Stimulated activated CD8-positive, alpha-beta memory T cell treated with anti-CD3 and anti-CD28 coated beads, Interleukin-15, amount 100 ng/mL, for 24 hours (primary cell): ENCODE results near the gene TMEM258.

Source experiments
- DNase-seq: peaks from one replicate; pipeline ENCODE4 v3.0.0-alpha.2; 2020; ENCODE audit warnings: low read depth

Gene TMEM258

DNA sequence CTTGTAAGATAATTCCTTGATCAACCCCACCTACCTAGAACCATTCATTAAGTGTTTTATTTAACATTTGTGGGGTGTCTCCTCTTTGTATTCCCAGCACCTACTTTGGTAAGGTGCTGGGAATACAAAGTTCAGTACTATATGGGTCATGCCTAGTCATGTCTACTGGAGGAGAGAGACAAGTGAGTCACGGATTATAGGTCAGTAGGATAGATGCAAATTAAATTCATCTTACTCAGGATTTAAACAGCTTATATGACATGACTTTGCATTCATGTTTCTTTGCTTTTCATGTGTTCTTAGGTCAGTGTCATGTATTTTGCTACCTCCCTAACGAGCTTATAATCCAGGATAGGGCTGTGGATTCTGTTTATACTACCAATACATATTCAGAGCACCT, 27.8 kb upstream of the TMEM258 start:
- DNase-seq: no peak

DNA sequence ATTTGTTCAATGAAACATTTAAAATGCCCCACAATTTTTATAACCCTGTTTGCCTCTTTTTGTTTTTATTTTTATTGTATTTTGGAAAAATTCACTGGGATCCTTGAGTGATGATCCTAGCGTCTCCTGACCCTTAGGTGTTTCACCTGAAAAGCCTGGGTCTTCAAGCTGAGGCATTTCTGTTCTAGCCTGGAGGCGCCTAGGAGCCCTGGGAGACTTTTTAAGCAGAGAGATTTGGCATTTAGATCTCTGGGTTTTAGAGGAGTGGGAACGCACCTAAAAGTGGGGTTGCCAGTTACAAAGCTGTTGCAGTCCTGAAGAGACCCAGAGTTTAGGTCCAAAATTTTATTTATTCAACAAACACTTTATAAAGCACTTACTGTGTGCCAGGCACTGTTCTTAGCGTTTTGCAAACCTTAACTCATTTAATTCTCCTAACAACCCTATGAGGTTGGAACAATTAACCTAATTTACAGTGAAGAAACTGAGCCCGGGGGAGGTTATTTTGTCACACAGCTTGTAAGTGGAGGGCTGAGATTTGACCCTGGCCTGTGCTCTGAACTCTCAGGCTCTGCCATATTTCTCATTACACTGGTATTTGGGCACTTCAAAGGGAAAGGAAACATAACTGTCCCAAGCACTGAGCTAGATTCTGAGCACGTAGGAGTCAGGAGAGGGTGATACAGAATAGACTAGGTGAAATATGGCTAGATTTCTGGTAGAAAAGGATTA, 25.2 kb upstream of the TMEM258 start:
- no peak for DNase-seq

DNA sequence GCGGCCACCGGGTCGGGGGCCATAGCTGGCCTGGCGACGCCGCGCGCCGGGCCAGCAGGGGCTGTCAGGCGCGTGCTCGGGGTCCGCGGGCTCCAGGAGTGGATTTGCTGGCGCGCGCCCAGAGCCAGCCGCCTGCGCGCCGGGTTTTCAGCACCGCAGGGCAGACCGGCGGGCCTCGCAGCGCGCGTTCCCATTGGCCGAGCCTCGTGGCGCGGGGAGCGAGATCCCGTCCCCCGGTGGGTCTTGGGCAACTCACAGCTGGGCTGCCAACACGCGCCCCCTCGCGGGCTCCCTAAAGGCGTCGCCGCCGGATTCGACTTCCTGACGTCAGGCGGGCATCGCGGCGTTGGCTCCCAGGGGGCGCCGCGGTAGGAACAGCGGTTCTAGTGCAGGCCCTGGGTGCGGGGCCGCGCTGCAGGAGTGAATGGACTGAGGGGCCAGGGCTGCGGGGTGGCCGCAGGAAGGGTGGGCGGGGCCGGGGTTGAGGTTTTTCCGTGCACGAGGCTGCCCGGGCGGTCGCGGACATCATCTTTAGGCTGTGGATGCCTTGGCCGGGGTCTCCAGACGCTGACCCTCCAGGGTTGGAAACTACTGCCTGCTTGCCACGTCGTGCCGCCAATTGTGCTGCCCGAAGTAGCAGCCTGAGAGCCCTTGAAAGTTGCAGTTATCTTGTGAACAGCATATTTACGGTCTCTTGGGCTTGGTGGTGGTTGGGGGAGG, 24.5 kb upstream of the TMEM258 start, which contains the start of gene FADS1:
TSS of gene FADS1 (minus strand) at position 268 of the 720 bp plus-strand sequence. CDS start at position 194, 74 bp downstream.
- no peak for DNase-seq

DNA sequence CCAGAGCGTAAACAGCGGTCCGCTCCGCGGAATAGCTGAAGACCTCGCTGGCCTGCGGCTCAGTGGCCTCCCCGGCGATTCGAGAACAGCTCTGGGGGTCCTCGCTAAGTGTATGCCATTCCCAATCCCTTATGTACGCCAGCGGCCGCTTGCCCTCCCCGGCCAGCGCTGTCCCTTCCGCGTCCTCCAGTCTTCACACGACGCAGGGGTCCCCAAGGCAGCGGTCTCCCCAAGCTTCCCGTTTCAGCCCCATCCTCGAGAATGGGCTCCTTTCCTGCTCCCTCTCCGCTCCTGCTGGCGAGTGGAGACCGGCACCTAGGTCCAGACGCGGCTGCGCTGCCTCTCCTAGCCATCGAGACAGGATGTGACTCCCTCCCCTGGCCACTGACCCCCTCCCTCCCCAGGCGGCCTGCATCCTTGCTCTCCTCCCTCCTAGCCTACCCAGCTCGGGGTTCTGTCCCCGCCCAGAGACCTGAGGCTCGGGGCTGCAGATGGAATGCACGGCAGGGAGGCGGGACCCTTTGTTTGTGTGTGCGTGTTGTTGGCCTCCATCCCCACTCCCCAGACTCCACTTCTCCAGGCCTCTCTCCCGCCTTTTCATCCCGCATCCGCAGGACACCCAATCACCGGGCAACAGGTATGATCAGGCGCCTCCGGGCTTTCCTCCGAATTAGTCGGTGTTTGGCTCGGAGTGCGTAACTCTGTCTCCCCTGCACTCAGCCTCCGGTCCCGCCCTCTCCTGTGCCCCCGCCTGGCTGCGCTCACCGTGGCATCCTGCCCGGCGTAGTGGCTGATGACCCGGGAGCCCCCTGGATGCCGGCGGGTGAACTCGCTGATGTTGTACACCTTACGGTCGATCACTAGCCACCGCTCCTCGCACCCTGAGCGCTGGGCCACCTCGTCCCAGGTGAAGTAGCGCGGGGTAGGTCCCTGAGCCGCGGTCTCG, 23.7 kb upstream of the TMEM258 start:
- no peak for DNase-seq

DNA sequence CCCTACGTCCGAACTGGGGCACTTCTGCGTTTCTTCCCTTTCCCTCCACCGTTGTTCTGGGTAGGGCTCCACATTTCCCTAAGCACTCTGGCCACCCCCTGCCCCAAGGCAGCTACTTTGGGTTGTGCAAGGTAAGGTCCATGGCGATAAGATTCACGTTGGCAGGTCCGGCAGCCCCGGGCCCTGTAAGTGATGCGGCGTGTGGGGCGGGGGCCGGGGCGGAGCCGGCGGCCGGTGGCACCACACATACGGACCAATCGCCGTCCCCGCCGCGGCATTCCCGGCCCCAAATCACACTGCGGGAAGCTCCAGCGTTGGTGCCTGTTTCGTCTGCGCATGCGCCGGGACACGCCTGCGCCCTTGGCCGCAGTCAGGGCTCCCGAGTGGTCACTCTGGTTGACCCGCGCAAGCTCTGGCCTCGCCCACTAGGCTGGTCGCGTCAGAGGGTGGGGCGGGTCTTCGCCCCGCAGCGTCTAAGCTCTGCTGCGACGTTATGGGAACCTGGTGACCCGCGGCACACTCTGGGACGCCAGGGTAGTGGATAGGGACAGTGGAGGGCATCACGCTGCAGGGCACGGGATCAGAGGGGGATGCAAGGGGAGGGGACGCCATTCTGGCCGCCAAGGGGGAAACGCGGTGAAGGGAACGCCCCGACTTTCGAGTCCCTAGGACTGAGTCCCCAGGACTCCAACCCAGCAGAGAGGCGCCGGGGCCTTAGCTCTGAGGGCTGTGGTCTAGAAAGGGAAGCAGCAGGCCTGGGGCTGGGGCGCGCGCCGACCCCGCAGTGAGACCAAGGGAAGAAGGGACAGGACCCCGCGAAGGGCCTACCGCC, 22.8 kb upstream of the TMEM258 start:
- no peak for DNase-seq

DNA sequence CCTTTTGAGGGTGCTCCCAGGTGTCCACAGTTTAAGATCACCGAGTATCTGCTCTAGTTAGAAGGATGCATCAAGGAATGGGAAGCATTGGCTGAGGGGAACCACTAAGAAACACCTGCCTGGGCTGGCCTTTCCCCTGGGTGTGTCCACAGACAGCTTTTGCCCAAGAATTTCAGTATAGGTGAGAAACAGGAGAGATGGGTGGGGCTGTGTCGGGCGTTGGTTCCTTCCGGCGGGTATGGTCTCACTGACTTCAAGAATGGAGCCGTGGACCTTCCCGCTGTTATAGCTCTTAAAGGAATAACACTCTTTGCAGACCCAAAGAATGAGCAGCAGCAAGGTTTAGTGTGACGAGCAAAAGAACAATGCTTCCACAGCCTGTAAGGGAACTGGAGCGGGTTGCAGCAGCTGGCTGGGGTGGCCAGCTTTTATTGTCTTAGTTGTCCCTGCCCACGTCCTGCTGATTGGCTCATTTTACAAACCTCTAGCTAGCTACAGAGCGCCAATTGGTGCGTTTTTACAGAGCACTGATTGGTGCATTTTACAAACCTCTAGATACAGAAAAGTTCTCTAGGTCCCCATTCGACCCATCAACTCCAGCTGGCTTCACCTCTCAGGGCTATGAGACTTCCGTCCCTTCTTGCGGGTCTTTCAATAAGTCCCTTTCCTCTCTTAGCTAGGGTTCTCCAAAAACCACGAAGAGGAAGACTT, 22.0 kb upstream of the TMEM258 start:
- no peak for DNase-seq

DNA sequence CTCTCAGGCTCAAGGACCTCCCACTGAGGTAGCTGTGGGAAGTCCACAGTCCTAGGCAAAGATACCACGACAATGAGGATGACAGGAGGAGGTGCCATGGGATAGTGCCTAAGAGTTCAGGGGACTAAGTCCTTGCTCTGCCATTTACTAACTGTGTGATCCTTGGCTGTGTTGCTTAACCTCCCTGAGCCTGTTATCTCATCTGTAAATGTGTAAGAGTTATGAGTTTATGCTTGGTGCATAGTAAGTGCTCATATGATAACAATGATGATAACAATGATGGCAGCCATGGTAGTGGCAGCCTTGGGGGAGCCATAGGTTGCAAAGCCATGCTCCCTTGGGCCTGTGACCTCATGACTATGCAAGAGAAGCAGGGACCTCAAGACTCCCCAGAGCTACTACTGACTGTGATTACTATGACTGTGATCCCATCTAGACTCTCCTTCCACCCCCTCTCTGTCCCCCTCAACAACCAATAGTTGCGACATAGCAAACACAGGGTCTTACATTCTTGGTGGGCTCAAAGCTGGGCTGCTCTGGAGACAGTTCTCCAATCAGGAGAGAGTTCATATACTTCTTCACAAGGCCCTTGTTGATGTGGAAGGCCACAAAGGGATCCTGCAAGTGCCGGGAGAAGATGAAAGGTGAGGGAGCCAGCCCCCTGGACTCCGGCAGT, 20.5 kb upstream of the TMEM258 start:
- DNase-seq: no peak

DNA sequence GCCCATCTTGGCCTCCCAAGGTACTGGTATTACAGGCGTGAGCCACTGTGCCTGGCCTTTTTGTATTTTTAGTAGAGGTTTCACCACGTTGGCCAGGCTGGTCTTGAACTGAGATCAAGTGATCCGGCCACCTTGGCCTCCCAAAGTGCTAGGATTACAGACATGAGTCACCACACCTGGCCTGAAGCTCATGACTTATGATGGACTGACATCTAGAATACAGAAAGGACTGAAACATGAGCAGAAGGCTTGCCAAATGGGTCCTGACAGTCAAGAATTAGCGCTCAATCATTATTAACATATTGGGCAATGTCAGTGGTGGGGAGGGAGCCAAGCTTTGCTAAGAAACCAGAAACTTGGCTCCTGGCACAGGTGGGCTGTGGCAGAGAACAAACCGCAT, 19.4 kb upstream of the TMEM258 start:
- no peak for DNase-seq

DNA sequence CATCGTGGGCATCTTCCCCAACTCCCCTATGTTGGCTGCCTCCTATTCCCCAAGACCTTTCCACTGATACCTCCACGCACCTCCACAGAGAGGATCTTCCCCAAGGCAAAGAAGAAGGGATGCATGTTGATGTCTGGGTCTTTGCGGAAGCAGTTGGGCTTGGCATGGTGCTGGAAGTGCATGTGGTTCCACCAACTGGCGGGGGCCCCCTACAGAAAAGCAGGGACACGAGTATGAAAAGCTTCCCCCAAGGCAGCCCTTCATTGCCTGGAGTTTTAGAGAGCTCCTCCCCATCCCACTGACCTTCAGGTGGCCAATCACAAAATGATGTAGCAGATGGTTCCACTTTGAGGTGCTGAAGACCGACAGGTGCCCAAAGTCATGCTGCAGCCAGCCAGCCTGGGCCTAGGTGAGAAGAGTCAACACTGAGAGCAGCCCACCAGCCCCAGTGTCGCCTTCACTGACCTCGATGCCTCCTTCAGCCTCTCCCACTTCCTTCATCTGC, 18.3 kb upstream of the TMEM258 start:
- no peak for DNase-seq

DNA sequence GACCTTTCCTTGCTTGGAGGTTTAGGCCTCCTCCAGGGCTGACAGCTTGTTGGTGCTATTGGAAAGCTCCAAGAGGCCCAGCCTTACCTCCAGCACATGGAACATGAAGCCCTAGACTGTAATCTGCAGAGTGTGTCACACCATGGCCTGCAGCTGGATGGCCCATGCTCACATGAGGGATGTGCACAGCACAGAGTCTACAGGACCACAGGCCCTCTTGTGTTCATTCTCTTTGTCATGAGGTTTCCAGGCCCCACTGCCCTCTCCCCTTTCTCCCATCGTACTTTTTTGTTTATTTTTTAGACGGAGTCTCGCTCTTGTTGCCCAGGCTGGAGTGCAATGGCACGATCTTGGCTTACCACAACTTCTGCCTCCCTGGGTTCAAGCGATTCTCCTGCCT, 14.4 kb upstream of the TMEM258 start:
- no peak for DNase-seq

DNA sequence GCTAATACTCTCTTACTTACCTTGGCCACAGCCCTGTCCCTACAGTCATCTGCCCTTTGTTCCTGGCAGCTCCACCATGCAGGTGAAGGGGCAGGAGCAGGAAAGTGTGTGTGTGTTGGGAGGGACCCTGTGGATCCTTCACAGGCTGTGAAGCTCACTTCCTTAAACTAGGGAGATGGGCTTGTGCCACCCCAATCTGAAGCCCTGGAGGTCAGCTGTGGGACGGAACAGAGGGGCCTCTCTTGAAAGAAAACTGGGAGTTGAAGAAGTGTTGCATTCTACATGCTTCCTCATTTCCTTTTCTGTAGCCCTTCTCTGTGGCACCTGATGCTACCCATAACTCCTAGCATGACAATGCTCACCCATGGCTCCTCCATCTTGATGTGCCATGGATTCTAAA, 12.7 kb upstream of the TMEM258 start:
- no peak for DNase-seq

DNA sequence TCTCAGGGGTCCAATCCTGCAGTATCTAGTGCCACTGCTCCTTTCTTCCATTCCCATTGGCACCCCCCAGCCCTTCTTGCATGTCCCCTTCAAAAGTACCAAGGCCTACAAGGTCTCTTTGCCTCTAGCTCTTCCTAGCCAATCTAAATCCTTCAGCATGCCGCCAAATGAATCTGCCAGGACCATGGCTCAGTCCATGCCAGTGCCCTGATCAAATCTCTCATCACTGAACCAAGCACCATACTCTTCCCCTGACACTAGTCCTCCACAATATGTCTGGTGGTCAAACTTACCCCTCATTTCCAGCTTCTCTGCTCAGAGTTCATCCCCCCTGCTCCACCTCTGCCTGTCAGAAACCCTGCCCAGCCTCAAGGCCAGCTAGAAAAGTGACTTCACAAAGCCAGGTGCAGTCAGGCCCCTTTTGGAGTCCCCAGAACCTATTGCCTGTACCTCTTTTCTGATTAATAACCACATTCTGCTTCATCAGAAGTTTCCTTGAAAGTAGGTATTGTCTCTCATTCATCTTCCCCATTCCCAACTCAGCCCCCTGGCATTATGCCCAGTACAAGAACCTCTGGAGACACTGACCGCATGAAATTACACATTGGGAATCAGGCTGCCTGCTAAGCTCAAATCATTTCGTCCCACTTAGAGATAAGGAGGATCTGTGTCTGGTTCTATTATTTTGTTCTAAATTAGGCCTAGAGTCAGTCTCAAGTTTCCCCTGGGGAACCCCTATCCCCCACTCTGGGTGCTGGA, 11.7 kb upstream of the TMEM258 start:
- DNase-seq: no peak

DNA sequence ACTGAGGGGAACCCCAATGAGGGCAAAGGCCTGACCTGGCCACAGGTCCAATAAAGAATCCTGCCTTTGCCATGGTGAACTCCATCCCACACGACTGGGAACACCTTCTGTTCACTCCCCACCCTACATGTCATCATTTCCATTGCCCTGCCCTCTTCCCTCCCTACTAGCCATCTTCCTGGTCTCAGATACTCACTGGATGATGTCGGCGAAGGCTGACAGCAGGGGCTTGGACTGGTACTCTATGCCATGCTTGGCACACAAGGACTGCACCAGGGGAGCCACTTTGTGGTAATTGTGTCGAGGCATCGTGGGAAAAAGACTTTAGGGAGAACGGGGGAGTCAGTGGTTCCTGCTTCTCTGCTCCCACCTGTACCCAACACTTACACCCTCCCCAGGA, 10.2 kb upstream of the TMEM258 start:
- DNase-seq: no peak

DNA sequence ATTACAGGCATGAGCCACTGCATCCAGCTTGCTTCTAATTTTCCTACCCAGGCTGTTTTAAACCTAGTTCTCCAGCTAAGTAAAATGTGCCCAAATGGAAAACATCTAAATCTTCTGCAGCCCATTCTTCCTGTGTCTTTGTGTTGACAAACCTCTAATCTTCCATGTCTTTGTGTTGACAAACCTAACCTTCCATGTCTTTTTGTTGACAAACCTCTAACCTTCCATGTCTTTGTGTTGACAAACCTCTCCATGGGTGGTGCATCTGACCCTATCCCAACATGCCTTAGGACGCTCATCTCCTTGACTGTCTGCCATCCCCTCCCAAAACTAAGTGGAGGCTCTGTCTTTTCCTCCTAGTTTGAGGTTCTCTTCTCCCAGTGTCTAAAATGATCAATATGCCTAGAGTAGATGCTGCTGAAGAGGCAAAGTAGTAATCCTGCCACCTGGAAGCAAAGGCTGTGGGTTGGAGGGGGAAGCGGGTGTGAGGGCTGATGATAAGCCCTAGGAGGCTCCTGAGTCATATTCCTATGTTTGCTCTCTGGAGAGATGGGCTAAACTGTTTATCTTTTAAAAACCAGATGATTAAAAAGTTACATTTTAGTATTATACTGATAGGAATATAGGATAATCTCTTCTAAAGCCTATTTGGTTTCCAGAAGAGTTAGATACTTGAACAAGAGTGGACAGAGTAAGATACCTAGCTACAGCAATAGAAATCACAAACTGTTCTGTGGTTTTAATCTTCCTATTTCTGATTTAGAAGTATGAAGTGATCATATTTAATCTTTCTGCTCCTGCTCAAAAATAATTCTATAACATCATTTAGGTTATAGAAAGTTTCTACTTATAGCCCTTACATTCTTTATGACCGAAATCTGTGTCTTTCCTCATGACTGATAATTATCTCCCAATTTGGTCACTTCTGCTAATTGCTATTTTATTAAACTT, 8.2 kb upstream of the TMEM258 start:
- DNase-seq: no peak

DNA sequence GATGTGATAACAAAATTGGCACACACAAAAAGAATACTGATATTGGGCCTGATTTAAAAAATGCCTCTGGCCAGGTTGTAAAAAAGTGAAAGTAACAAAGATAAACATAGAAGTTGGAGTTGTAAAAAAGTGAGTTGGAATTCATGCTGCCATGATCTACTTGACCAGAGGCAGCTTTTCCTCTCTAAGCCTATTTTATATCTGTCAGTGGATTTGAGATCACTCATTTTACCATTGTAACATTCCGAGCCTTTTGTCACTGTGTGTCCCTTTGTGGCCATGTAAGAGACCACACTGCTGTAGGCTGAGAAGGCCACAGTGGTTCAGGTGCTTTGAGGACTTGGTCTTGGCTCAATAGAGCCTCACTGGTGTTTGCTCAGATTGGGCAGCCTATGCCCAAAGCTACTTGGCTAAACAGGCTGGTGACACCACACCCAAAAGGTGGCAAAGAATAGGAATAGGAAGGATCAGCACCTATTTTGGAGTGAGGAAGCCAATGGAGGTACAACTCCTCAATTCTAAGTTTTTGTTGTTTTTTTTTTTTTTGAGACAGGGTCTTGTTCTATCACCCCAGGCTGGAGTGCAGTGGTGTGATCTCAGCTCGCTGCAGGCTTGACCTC, 7.4 kb upstream of the TMEM258 start:
- no peak for DNase-seq

DNA sequence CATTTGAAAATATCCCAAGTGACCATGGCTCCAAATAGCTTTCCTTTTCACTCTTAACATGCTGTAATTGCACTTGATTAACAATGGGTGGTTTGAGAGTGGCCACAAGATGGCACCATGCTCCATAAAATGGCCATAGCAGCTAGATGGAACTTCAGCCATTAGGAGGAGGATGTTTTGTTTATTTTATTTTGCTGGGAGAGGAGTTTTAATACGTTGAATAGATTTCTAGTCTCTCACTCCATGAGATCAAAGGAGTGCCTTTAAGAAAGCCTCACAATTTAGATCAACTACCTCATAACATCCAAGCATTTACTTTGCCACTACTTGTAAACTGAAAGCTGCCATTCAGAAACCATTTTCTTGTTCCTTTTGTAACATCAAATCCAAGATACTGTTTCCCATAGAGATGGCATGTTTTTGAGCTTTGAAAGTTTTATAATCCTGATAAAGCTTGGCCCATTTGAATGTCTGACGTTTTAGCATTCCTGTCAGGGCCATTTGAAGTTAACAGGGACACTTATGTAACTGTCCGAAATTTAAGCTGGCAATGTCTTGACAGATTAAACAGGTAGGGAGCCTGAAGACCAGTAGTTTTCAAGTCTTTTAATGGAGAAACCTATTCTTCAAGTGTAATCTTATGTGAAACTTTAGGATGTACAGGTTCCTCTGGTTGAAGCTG, 5.0 kb upstream of the TMEM258 start:
- no peak for DNase-seq

DNA sequence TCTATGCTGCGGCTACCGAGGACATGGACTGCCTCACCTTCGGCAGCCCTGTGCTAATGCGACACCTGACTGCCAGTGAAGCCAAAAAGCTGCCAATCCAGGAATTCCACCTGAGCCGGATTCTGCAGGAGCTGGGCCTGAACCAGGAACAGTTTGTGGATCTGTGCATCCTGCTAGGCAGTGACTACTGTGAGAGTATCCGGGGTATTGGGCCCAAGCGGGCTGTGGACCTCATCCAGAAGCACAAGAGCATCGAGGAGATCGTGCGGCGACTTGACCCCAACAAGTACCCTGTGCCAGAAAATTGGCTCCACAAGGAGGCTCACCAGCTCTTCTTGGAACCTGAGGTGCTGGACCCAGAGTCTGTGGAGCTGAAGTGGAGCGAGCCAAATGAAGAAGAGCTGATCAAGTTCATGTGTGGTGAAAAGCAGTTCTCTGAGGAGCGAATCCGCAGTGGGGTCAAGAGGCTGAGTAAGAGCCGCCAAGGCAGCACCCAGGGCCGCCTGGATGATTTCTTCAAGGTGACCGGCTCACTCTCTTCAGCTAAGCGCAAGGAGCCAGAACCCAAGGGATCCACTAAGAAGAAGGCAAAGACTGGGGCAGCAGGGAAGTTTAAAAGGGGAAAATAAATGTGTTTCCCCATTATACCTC, 3.6 kb upstream of the TMEM258 start:
- no peak for DNase-seq
